BLaER1 treated with 17β-estradiol and CSF1 and Interleukin-3, amounts not matched to agents 10 nM and 100 nM (cell line): ENCODE data around the gene SH3TC1.

Experiments used
- H3K27ac ChIP-seq, 11 experiments: shearing (Covaris generic); formaldehyde crosslinking; 2 replicates each; pipeline ENCODE4 v1.8.1; 2022
- H3K27me3 ChIP-seq, 11 experiments: shearing (Covaris generic); formaldehyde crosslinking; 2 replicates each; pipeline ENCODE4 v1.8.1; 2022
- H3K36me3 ChIP-seq, 11 experiments: shearing (Covaris generic); formaldehyde crosslinking; 2 replicates each; pipeline ENCODE4 v1.8.1; 2022
- H3K4me1 ChIP-seq, 10 experiments: shearing (Covaris generic); formaldehyde crosslinking; 2 replicates each; pipeline ENCODE4 v1.8.1; 2022
- H3K4me2 ChIP-seq, 11 experiments: shearing (Covaris generic); formaldehyde crosslinking; 2 replicates each; pipeline ENCODE4 v1.8.1; 2022
- H3K4me3 ChIP-seq, 10 experiments: shearing (Covaris generic); formaldehyde crosslinking; 2 replicates each; pipeline ENCODE4 v1.8.1; 2022
- H3K9ac ChIP-seq, 11 experiments: shearing (Covaris generic); formaldehyde crosslinking; 2 replicates each; pipeline ENCODE4 v1.8.1; 2022
- H3K9me3 ChIP-seq, 11 experiments: shearing (Covaris generic); formaldehyde crosslinking; replicated peaks in 1 of 11; 2 replicates each; pipeline ENCODE4 v1.8.1; 2022
- H4K20me1 ChIP-seq, 11 experiments: shearing (Covaris generic); formaldehyde crosslinking; 2 replicates each; pipeline ENCODE4 v1.8.1; 2022
- Cebpa-rat ChIP-seq, 11 experiments: shearing (Covaris generic); IDR thresholded peaks; 2 replicates each; pipeline ENCODE4 v1.8.1; 2022

Gene SH3TC1

GRCh38 chr4:8245884-8246833, 47.1 kb downstream of the SH3TC1 start:
- peak overlapping the region in 4 of 11 experiments; percentile 10 to 38 (median 24); a peak in 6 of 22 replicates for H3K27ac ChIP-seq
- H3K9me3 ChIP-seq, result peaks cover 0 to 11% (median 0%) of the 10 kb centered on the region in 11 experiments; a peak in 2 of 22 replicates
- H3K36me3 ChIP-seq, result peaks cover 0 to 29% (median 6%) of the 10 kb centered on the region in 11 experiments; a peak in 13 of 22 replicates
- peak overlapping the region in 4 of 11 experiments; percentile 2 to 49 (median 16); a peak in 4 of 22 replicates for H3K4me2 ChIP-seq
- H3K27me3 ChIP-seq, result no peaks in the 10 kb centered on the region
- no peak overlapping the region for H3K9ac ChIP-seq
- H3K4me3 ChIP-seq, result no peak overlapping the region
- H4K20me1 ChIP-seq, result peaks cover 0 to 28% (median 0%) of the 10 kb centered on the region in 11 experiments; a peak in 10 of 22 replicates
- no peak for TF ChIP-seq Cebpa-rat (IDR thresholded peaks at IDR 0.05)
- peaks cover 17 to 44% (median 27%) of the 10 kb centered on the region in 10 experiments for H3K4me1 ChIP-seq

GRCh38 chr4:8247047-8247930, 48.2 kb downstream of the SH3TC1 start:
- peaks cover 0 to 16% (median 0%) of the 10 kb centered on the region in 11 experiments; a peak in 6 of 22 replicates for H4K20me1 ChIP-seq
- H3K4me2 ChIP-seq, result no peak overlapping the region
- peaks cover 10 to 34% (median 22%) of the 10 kb centered on the region in 10 experiments for H3K4me1 ChIP-seq
- H3K36me3 ChIP-seq, result peaks cover 0 to 20% (median 0%) of the 10 kb centered on the region in 11 experiments; a peak in 7 of 22 replicates
- H3K27me3 ChIP-seq, result no peaks in the 10 kb centered on the region
- no peak overlapping the region for H3K9ac ChIP-seq
- TF ChIP-seq Cebpa-rat (IDR thresholded peaks at IDR 0.05), result no peak
- peak overlapping the region in 1 of 11 experiments; percentile 14; a peak in 1 of 22 replicates for H3K27ac ChIP-seq
- H3K4me3 ChIP-seq, result no peak overlapping the region
- peaks cover 0 to 11% (median 0%) of the 10 kb centered on the region in 11 experiments; a peak in 2 of 22 replicates for H3K9me3 ChIP-seq

- peaks cover 0 to 12% (median 0%) of the 10 kb centered on the region in 11 experiments; a peak in 7 of 22 replicates for H3K36me3 ChIP-seq
- no peaks in the 10 kb centered on the region for H3K27me3 ChIP-seq
- TF ChIP-seq Cebpa-rat (IDR thresholded peaks at IDR 0.05), result peak in 5 of 11 experiments; percentile 12 to 62 (median 51); a peak in 4 of 22 replicates
- no peak overlapping the region for H3K4me3 ChIP-seq
- H3K9me3 ChIP-seq, result peaks cover 0 to 11% (median 0%) of the 10 kb centered on the region in 11 experiments; a peak in 2 of 22 replicates
- no peak overlapping the region; a peak in 1 of 22 replicates for H3K9ac ChIP-seq
- no peak overlapping the region for H3K27ac ChIP-seq
- no peak overlapping the region for H3K4me2 ChIP-seq
- H4K20me1 ChIP-seq, result peaks cover 0 to 8% (median 0%) of the 10 kb centered on the region in 11 experiments; a peak in 3 of 22 replicates
- peaks cover 10 to 34% (median 22%) of the 10 kb centered on the region in 10 experiments for H3K4me1 ChIP-seq
These were observed 49.0 kb downstream of the SH3TC1 start for GRCh38 chr4:8248091-8248490.

GRCh38 chr4:8250227-8250626, 51.1 kb downstream of the SH3TC1 start:
- H3K9me3 ChIP-seq, result peaks cover 0 to 6% (median 0%) of the 10 kb centered on the region in 11 experiments; a peak in 2 of 22 replicates
- TF ChIP-seq Cebpa-rat (IDR thresholded peaks at IDR 0.05), result no peak
- no peaks in the 10 kb centered on the region for H3K27me3 ChIP-seq
- peak overlapping the region in 3 of 11 experiments; percentile 4 to 83 (median 66); a peak in 6 of 22 replicates for H3K4me2 ChIP-seq
- H3K9ac ChIP-seq, result no peak overlapping the region
- H3K36me3 ChIP-seq, result no peaks in the 10 kb centered on the region
- peaks cover 10 to 37% (median 20%) of the 10 kb centered on the region in 10 experiments for H3K4me1 ChIP-seq
- H4K20me1 ChIP-seq, result 0 out of 22 replicates have a peak, but pooled peaks cover 0 to under 1% (median 0%) of the 10 kb centered on the region in 11 experiments
- H3K4me3 ChIP-seq, result no peak overlapping the region
- no peak overlapping the region for H3K27ac ChIP-seq

GRCh38 chr4:8250637-8251036, 51.5 kb downstream of the SH3TC1 start:
- no peak for TF ChIP-seq Cebpa-rat (IDR thresholded peaks at IDR 0.05)
- Histone ChIP-seq H3K27ac (no peak overlapping the region), H3K4me2 (peak overlapping the region in 3 of 11 experiments; percentile 4 to 83 (median 66); a peak in 6 of 22 replicates), H3K9me3 (peaks cover 0 to 2% (median 0%) of the 10 kb centered on the region in 11 experiments; a peak in 2 of 22 replicates), H3K4me1 (peaks cover 10 to 33% (median 20%) of the 10 kb centered on the region in 10 experiments), H4K20me1 (no peaks in the 10 kb centered on the region), H3K4me3 (no peak overlapping the region), H3K36me3 (no peaks in the 10 kb centered on the region), H3K9ac (no peak overlapping the region), H3K27me3 (no peaks in the 10 kb centered on the region)

- H3K36me3 ChIP-seq, result no peaks in the 10 kb centered on the region
- H3K9ac ChIP-seq, result no peak overlapping the region
- H3K4me3 ChIP-seq, result no peak overlapping the region
- peaks cover 10 to 27% (median 14%) of the 10 kb centered on the region in 10 experiments for H3K4me1 ChIP-seq
- H3K4me2 ChIP-seq, result peak overlapping the region in 2 of 11 experiments; percentile 66 to 83; a peak in 2 of 22 replicates
- TF ChIP-seq Cebpa-rat (IDR thresholded peaks at IDR 0.05), result no peak
- H4K20me1 ChIP-seq, result no peaks in the 10 kb centered on the region
- no peaks in the 10 kb centered on the region for H3K9me3 ChIP-seq
- no peaks in the 10 kb centered on the region for H3K27me3 ChIP-seq
- H3K27ac ChIP-seq, result no peak overlapping the region
These were observed 52.2 kb downstream of the SH3TC1 start for GRCh38 chr4:8251110-8251883.

- Histone ChIP-seq H3K4me3 (no peak overlapping the region), H3K27me3 (no peaks in the 10 kb centered on the region), H3K4me1 (peaks cover 10 to 25% (median 13%) of the 10 kb centered on the region in 10 experiments), H3K36me3 (no peaks in the 10 kb centered on the region), H3K4me2 (peak overlapping the region; percentile 15 to 56 (median 40); a peak in 17 of 22 replicates), H4K20me1 (no peaks in the 10 kb centered on the region), H3K27ac (no peak overlapping the region), H3K9me3 (no peaks in the 10 kb centered on the region), H3K9ac (no peak overlapping the region)
- TF ChIP-seq Cebpa-rat (IDR thresholded peaks at IDR 0.05), result no peak
These were observed 53.4 kb downstream of the SH3TC1 start for GRCh38 chr4:8252301-8253173.
